ENCODE data around the gene TOMM34.

GRCh38 chr20:44979090-44979621, 19.0 kb upstream of the TOMM34 start:
- TF ChIP-seq REST (IDR thresholded peaks at IDR 0.05) (no peak), CTCF (IDR thresholded peaks at IDR 0.05; ENCODE audit: low read depth, low read length, missing input control) (no peak), GABPA (IDR thresholded peaks at IDR 0.05 in 1 of 2, conservative IDR thresholded peaks at IDR 0.05 in 1 of 2) (no peak), SP1 (IDR thresholded peaks at IDR 0.05) (no peak), EGR1 (IDR thresholded peaks at IDR 0.05; ENCODE audit: low read depth in 2 of 2) (peak in 1 of 2 donors; percentile 16), TAF1 (conservative IDR thresholded peaks at IDR 0.05) (no peak), MAX (IDR thresholded peaks at IDR 0.05) (no peak), RAD21 (IDR thresholded peaks at IDR 0.05) (no peak), YY1 (IDR thresholded peaks at IDR 0.05) (no peak), JUND (IDR thresholded peaks at IDR 0.05) (no peak), ZBTB33 (IDR thresholded peaks at IDR 0.05) (no peak), FOXA1 (IDR thresholded peaks at IDR 0.05) (no peak), ATF3 (IDR thresholded peaks at IDR 0.05) (no peak)
